HepG2 (cell line): ENCODE measurements around the gene DLX1. TPM values are rescaled to one million over a fixed set of nuclear protein-coding genes. Genes with fewer than 3 reads are reported as not detected.

ENCODE experiments used
- ATAC-seq: fragments of 200-7000 bp; cut with Tn5 transposase; 3 replicates; pipeline ENCODE4 v1.9.1; 2020; ENCODE audit warnings: mild to moderate bottlenecking, moderate library complexity
- BruUV-seq: library from RNA; stranded (reverse); fragments of 400-500 nt; replicated peaks from 2 replicates; lab custom pipeline; 2021; lab: Mats Ljungman, UMichigan
- CTCF ChIA-PET: fragments of 300-600 bp; formaldehyde crosslinking; extraction: SDS; loops from one replicate; lab custom pipeline; 2021; ENCODE audit warnings: low total read pairs, inconsistent platforms, low intra/inter-chr PET ratio; lab: Yijun Ruan, JAX
- POLR2A ChIA-PET: fragments of 350-600 bp; sonication (Branson Sonifier 250); formaldehyde crosslinking; loops from one replicate; lab custom pipeline; 2020; ENCODE audit warnings: antibody characterized with exemption, inconsistent platforms; lab: Yijun Ruan, JAX
- DNase-seq: peaks from one replicate; pipeline ENCODE4 v3.0.0-alpha.2; 2015; ENCODE audit warnings: low spot score
- FAIRE-seq: peaks from 3 replicates; lab custom pipeline; 2011; peaks lifted over from hg19 to GRCh38; lab: Jason Lieb, UNC
- H2AFZ ChIP-seq: one replicate; pipeline ENCODE4 v1.6.1; 2011; ENCODE audit warnings: low read length, inconsistent platforms
- H3K27ac ChIP-seq: fragments of 300-600 bp; 3 replicates; pipeline ENCODE4 v1.8.0; 2011; ENCODE audit warnings: mixed run types, mild to moderate bottlenecking, mixed read lengths, low read length, inconsistent platforms; ENCODE audit not compliant: insufficient read depth; ENCODE audit errors: extremely low read length
- H3K27me3 ChIP-seq, 2 experiments: fragments of 200-600 bp in 1 of 2; 2 replicates in 1 of 2; 3 replicates in 1 of 2; pipeline versions ENCODE4 v1.6.0 to v1.8.0; 2011; ENCODE audit warnings: low read length in 2 of 2, mild to moderate bottlenecking in 2 of 2, moderate library complexity in 2 of 2, inconsistent platforms in 1 of 2; ENCODE audit not compliant: insufficient read depth in 2 of 2, control insufficient read depth in 1 of 2
- H3K36me3 ChIP-seq, 2 experiments: fragments of 200-600 bp in 1 of 2; replicated peaks in 1 of 2; 2 replicates in 1 of 2; 3 replicates in 1 of 2; pipeline versions ENCODE4 v1.5.1 to v1.8.0; 2011; ENCODE audit warnings: low read length in 2 of 2, inconsistent platforms in 1 of 2; ENCODE audit not compliant: insufficient read depth in 2 of 2, control insufficient read depth in 1 of 2
- H3K4me1 ChIP-seq: 2 replicates; pipeline ENCODE4 v1.5.1; 2012; ENCODE audit warnings: low read length, inconsistent platforms; ENCODE audit not compliant: insufficient read depth
- H3K4me2 ChIP-seq: 2 replicates; pipeline ENCODE4 v1.6.0; 2011; ENCODE audit warnings: low read depth, low read length, inconsistent platforms
- H3K4me3 ChIP-seq, 3 experiments: fragments of 200-600 bp in 1 of 3; sonication (generic), shearing (Covaris generic) in 1 of 3; replicated peaks in 1 of 3; 2 replicates each; pipeline ENCODE4 v1.5.1; 2011 to 2016; ENCODE audit warnings: low read length in 3 of 3, inconsistent platforms in 2 of 3, low read depth in 2 of 3, mild to moderate bottlenecking in 2 of 3, control low read depth in 1 of 3, mixed read lengths in 1 of 3; ENCODE audit not compliant: insufficient read depth in 1 of 3
- H3K79me2 ChIP-seq: one replicate; pipeline ENCODE4 v1.6.1; 2011; ENCODE audit warnings: low read length, inconsistent platforms; ENCODE audit not compliant: insufficient read depth
- H3K9ac ChIP-seq: 2 replicates; pipeline ENCODE4 v1.6.0; 2011; ENCODE audit warnings: mild to moderate bottlenecking, low read depth, low read length, inconsistent platforms; ENCODE audit not compliant: insufficient read depth
- H3K9me3 ChIP-seq: 2 replicates; pipeline ENCODE4 v1.5.1; 2012; ENCODE audit warnings: mild to moderate bottlenecking, low read length
- H4K20me1 ChIP-seq: 2 replicates; pipeline ENCODE4 v1.6.0; 2011; ENCODE audit warnings: inconsistent platforms, mild to moderate bottlenecking, low read length, moderate library complexity; ENCODE audit not compliant: insufficient read depth
- ATF4 ChIP-seq, 2 experiments: fragments of 450-650 bp in 1 of 2; sonication (generic) in 1 of 2; formaldehyde crosslinking; IDR thresholded peaks; 2 replicates each; pipeline versions ENCODE4 v1.5.0 to v1.8.0; 2020 to 2022; ENCODE audit warnings: mild to moderate bottlenecking in 1 of 2, missing genetic modification reagents in 1 of 2
- FOXK2 ChIP-seq: fragments of 450-650 bp; IDR thresholded peaks from 2 replicates; pipeline ENCODE4 v1.6.1; 2016
- GMEB2 ChIP-seq: IDR thresholded peaks from 2 replicates; pipeline ENCODE4 v1.6.1; 2016; ENCODE audit warnings: missing biosample characterization, missing genetic modification reagents, low read depth
- IKZF5 ChIP-seq: IDR thresholded peaks from 2 replicates; pipeline ENCODE4 v1.6.1; 2018; ENCODE audit warnings: missing genetic modification reagents, mild to moderate bottlenecking, missing compliant biosample characterization
- KDM6A ChIP-seq: IDR thresholded peaks from 2 replicates; pipeline ENCODE4 v1.6.1; 2016; ENCODE audit warnings: low read depth
- RORA ChIP-seq: sonication (generic); formaldehyde crosslinking; IDR thresholded peaks from 2 replicates; pipeline ENCODE4 v1.5.0; 2020; ENCODE audit warnings: mild to moderate bottlenecking, missing genetic modification reagents, moderate library complexity
- SMAD9 ChIP-seq: sonication (generic); formaldehyde crosslinking; IDR thresholded peaks from 2 replicates; pipeline ENCODE4 v1.5.1; 2020; ENCODE audit warnings: mild to moderate bottlenecking, missing genetic modification reagents
- ZFP37 ChIP-seq: sonication (generic); formaldehyde crosslinking; IDR thresholded peaks from 2 replicates; pipeline ENCODE4 v1.4.0; 2020; ENCODE audit warnings: missing genetic modification reagents, borderline replicate concordance
- ZHX1 ChIP-seq: sonication (generic); formaldehyde crosslinking; IDR thresholded peaks from 2 replicates; pipeline ENCODE4 v1.8.1; 2022; ENCODE audit warnings: low read depth, mild to moderate bottlenecking, missing genetic modification reagents
- ZNF609 ChIP-seq: sonication (generic); formaldehyde crosslinking; IDR thresholded peaks from 2 replicates; pipeline ENCODE4 v1.4.0; 2020; ENCODE audit warnings: mild to moderate bottlenecking, missing genetic modification reagents, borderline replicate concordance
- ZNF850 ChIP-seq: sonication (generic); formaldehyde crosslinking; conservative IDR thresholded peaks from 2 replicates; pipeline ENCODE4 v1.9.0; 2021; ENCODE audit warnings: mild to moderate bottlenecking, missing genetic modification reagents
- ZNF879 ChIP-seq: sonication (generic); formaldehyde crosslinking; IDR thresholded peaks from 2 replicates; pipeline ENCODE4 v1.8.1; 2023; ENCODE audit warnings: missing genetic modification reagents
- WGBS: methylation state at CpG from one replicate; pipeline ENCODE4 v1.1.6; 2017; ENCODE audit warnings: low lambda C conversion rate; 5-methylcytosine and 5-hydroxymethylcytosine counted together
- in situ Hi-C: cut with HindIII; loops from 2 replicates; pipeline ENCODE4 v1.10.0; 2017; ENCODE audit warnings: low pct_unique_long_range_greater_than_20kb; ENCODE audit not compliant: extremely low pct_ligation_motif_present
- intact Hi-C: fragments of 100-400 bp; cut with micrococcal nuclease; formaldehyde crosslinking; loops from one replicate; pipeline ENCODE4 v1.10.0; 2022; ENCODE audit not compliant: unreplicated experiment
- polyA plus RNA-seq, 8 experiments: library from polyadenylated mRNA; depleted of rRNA in 3 of 8; stranded (reverse) in 7 of 8; unstranded in 1 of 8; fragments of >200 nt; fragmentation: Illumina TruSeq in 4 of 8; extraction: Trizol in 4 of 8; gene quantifications; 2 replicates each; pipeline versions ENCODE4 v1.2.1 to v1.2.3, GENCODE V29; 2011 to 2016; ENCODE audit warnings: low read depth in 4 of 8, missing spikeins in 1 of 8, mixed read lengths in 1 of 8; ENCODE audit not compliant: insufficient read depth in 1 of 8
- total RNA-seq, 5 experiments: library from RNA; depleted of rRNA; stranded (reverse); fragments of >200 nt; fragmentation: Illumina TruSeq; extraction: Trizol; gene quantifications; 2 replicates each; pipeline ENCODE4 v1.2.3, GENCODE V29; 2016; ENCODE audit warnings: low read depth in 1 of 5

DLX1 gene
- total and polyA plus RNA-seq, 2 of the 13 experiments (the other 11 are each of a cell fraction or from before 2014, with no cell fraction given): 0.18 to 0.86 TPM

- TF ChIP-seq ZNF609 (CRISPR knock-in tag): peak; percentile 72; the same call in 1 of the 2 replicates
- TF ChIP-seq ZHX1 (CRISPR knock-in tag): no peak
- TF ChIP-seq RORA (CRISPR knock-in tag): no peak
Observed at GRCh38 chr2:172073518-172073917, 11.8 kb upstream of the DLX1 start (continued).

- no peak for ATAC-seq
- FAIRE-seq: no peak
- H3K79me2 ChIP-seq: no peaks in the 10 kb centered on the region
- H3K36me3 ChIP-seq: no peaks in the 10 kb centered on the region
- H3K4me3 ChIP-seq: no peak overlapping the region
- DNase-seq: no peak
- H2AFZ ChIP-seq: no peak overlapping the region
- H3K4me1 ChIP-seq: peaks cover 19% of the 10 kb centered on the region
- no peaks in the 10 kb centered on the region for H3K27me3 ChIP-seq
- CTCF ChIA-PET: no interaction called here
- in situ Hi-C loops (no loop called here), intact Hi-C loops (no loop called here)
- no peak overlapping the region for H3K9ac ChIP-seq
- WGBS: 97% methylated on average over 1 of the region's 1 CpG
- H3K9me3 ChIP-seq: no peaks in the 10 kb centered on the region
- H4K20me1 ChIP-seq: no peaks in the 10 kb centered on the region
- no TSS peak for BruUV-seq
- POLR2A ChIA-PET: no interaction called here
- no peak overlapping the region for H3K4me2 ChIP-seq
- H3K27ac ChIP-seq: no peak overlapping the region
- TF ChIP-seq ATF4 (CRISPR knock-in tag; IDR thresholded peaks at IDR 0.05) (no peak), KDM6A (CRISPR knock-in tag) (no peak), ZNF850 (CRISPR knock-in tag) (no peak), FOXK2 (no peak), IKZF5 (CRISPR knock-in tag) (no peak), GMEB2 (CRISPR knock-in tag) (no peak), ZFP37 (no peak), SMAD9 (no peak), ZNF879 (no peak)
Observed at GRCh38 chr2:172074254-172074653, 11.1 kb upstream of the DLX1 start.
